Activated naive CD8-positive, alpha-beta T cell treated with anti-CD3 and anti-CD28 coated beads, Interleukin-2, amount 50 U/mL, for 24 hours (primary cell): Measurements from ENCODE around the gene JAZF1.
"Not testable (repeated sequence)": the region's sequence is repeated elsewhere in the genome, so short reads cannot be mapped to it uniquely, and the experiment has no call there.

Experiments used
- ATAC-seq: fragments of 150-1000 bp; cut with Tn5 transposase; one replicate; pipeline ENCODE4 v1.10.0; 2021
- DNase-seq: peaks from one replicate; pipeline ENCODE4 v3.0.0; 2021
- H3K27ac Mint-ChIP-seq: one replicate; pipeline ENCODE4 v1.8.0; 2021; ENCODE audit warnings: mild to moderate bottlenecking, mixed read lengths
- H3K27me3 Mint-ChIP-seq: one replicate; pipeline ENCODE4 v1.8.0; 2021; ENCODE audit warnings: mixed read lengths
- H3K36me3 Mint-ChIP-seq: one replicate; pipeline ENCODE4 v1.8.0; 2021; ENCODE audit warnings: low read depth, mixed read lengths
- H3K4me1 Mint-ChIP-seq: one replicate; pipeline ENCODE4 v1.8.0; 2021; ENCODE audit warnings: mixed read lengths
- H3K4me3 Mint-ChIP-seq: one replicate; pipeline ENCODE4 v1.8.0; 2021; ENCODE audit warnings: mild to moderate bottlenecking, moderate library complexity, mixed read lengths
- H3K9me3 Mint-ChIP-seq: one replicate; pipeline ENCODE4 v1.8.0; 2021; ENCODE audit warnings: mixed read lengths

JAZF1 gene

GRCh38 chr7:27906385-27907091 is 274.1 kb downstream of the JAZF1 start:
- H3K4me3 Mint-ChIP-seq: no peak overlapping the region
- DNase-seq (no peak), ATAC-seq (no peak)
- H3K4me1 Mint-ChIP-seq: peaks cover 4% of the 10 kb centered on the region
- no peaks in the 10 kb centered on the region for H3K27me3 Mint-ChIP-seq
- H3K36me3 Mint-ChIP-seq: no peaks in the 10 kb centered on the region
- no peaks in the 10 kb centered on the region for H3K9me3 Mint-ChIP-seq
- no peak overlapping the region for H3K27ac Mint-ChIP-seq

GRCh38 chr7:27905951-27906350 is 274.6 kb downstream of the JAZF1 start:
- Mint-ChIP-seq H3K9me3 (no peaks in the 10 kb centered on the region), H3K36me3 (no peaks in the 10 kb centered on the region), H3K4me3 (no peak overlapping the region), H3K4me1 (peaks cover 10% of the 10 kb centered on the region), H3K27ac (no peak overlapping the region), H3K27me3 (no peaks in the 10 kb centered on the region)
- ATAC-seq (no peak), DNase-seq (no peak)

GRCh38 chr7:27901028-27901760 is 279.4 kb downstream of the JAZF1 start:
- H3K4me1 Mint-ChIP-seq: peaks cover 37% of the 10 kb centered on the region
- H3K4me3 Mint-ChIP-seq: peak overlapping the region; percentile 46
- peak overlapping the region; percentile 68 for H3K27ac Mint-ChIP-seq

GRCh38 chr7:27900006-27900405 is 280.6 kb downstream of the JAZF1 start:
- no peak overlapping the region for H3K27ac Mint-ChIP-seq
- H3K4me1 Mint-ChIP-seq: peaks cover 45% of the 10 kb centered on the region
- H3K36me3 Mint-ChIP-seq: no peaks in the 10 kb centered on the region
- DNase-seq: no peak
- no peaks in the 10 kb centered on the region for H3K9me3 Mint-ChIP-seq
- H3K27me3 Mint-ChIP-seq: no peaks in the 10 kb centered on the region
- ATAC-seq: no peak
- no peak overlapping the region for H3K4me3 Mint-ChIP-seq

More at GRCh38 chr7:27901028-27901760, 279.4 kb downstream of the JAZF1 start:
- DNase-seq: no peak
- Mint-ChIP-seq H3K27me3 (no peaks in the 10 kb centered on the region), H3K36me3 (no peaks in the 10 kb centered on the region), H3K9me3 (no peaks in the 10 kb centered on the region)
- peak; percentile 64 for ATAC-seq

- peaks cover 45% of the 10 kb centered on the region for H3K4me1 Mint-ChIP-seq
- ATAC-seq: peak; percentile 93
Observed at GRCh38 chr7:27899601-27900000, 281.0 kb downstream of the JAZF1 start.

GRCh38 chr7:27897441-27897847 is 283.2 kb downstream of the JAZF1 start:
- ATAC-seq (no peak), DNase-seq (no peak)
- Mint-ChIP-seq H3K27ac (no peak overlapping the region), H3K36me3 (peaks cover 5% of the 10 kb centered on the region), H3K27me3 (no peaks in the 10 kb centered on the region), H3K9me3 (no peaks in the 10 kb centered on the region), H3K4me3 (no peak overlapping the region), H3K4me1 (peaks cover 45% of the 10 kb centered on the region)

More at GRCh38 chr7:27899601-27900000, 281.0 kb downstream of the JAZF1 start:
- peak; percentile 26 for DNase-seq
- Mint-ChIP-seq H3K27me3 (no peaks in the 10 kb centered on the region), H3K4me3 (no peak overlapping the region), H3K36me3 (no peaks in the 10 kb centered on the region), H3K9me3 (no peaks in the 10 kb centered on the region), H3K27ac (no peak overlapping the region)

- H3K27me3 Mint-ChIP-seq: no peaks in the 10 kb centered on the region
- ATAC-seq (no peak), DNase-seq (no peak)
- H3K9me3 Mint-ChIP-seq: no peaks in the 10 kb centered on the region
- no peak overlapping the region for H3K4me3 Mint-ChIP-seq
- peaks cover 44% of the 10 kb centered on the region for H3K4me1 Mint-ChIP-seq
- H3K27ac Mint-ChIP-seq: no peak overlapping the region
- peaks cover 5% of the 10 kb centered on the region for H3K36me3 Mint-ChIP-seq
Observed at GRCh38 chr7:27897001-27897400, 283.6 kb downstream of the JAZF1 start.

GRCh38 chr7:27895551-27895950 is 285.0 kb downstream of the JAZF1 start:
- Mint-ChIP-seq H3K9me3 (no peaks in the 10 kb centered on the region), H3K4me3 (no peak overlapping the region), H3K27me3 (no peaks in the 10 kb centered on the region), H3K27ac (no peak overlapping the region), H3K4me1 (peaks cover 33% of the 10 kb centered on the region), H3K36me3 (peaks cover 5% of the 10 kb centered on the region)
- ATAC-seq (no peak), DNase-seq (no peak)

GRCh38 chr7:27890205-27890849 is 290.3 kb downstream of the JAZF1 start:
- H3K27ac Mint-ChIP-seq: no peak overlapping the region
- H3K27me3 Mint-ChIP-seq: no peaks in the 10 kb centered on the region
- H3K9me3 Mint-ChIP-seq: no peaks in the 10 kb centered on the region
- ATAC-seq: no peak
- peaks cover 3% of the 10 kb centered on the region for H3K4me1 Mint-ChIP-seq
- H3K36me3 Mint-ChIP-seq: peaks cover 8% of the 10 kb centered on the region
- no peak for DNase-seq
- no peak overlapping the region for H3K4me3 Mint-ChIP-seq

- peaks cover 3% of the 10 kb centered on the region for H3K4me1 Mint-ChIP-seq
Observed at GRCh38 chr7:27889800-27890199, 290.8 kb downstream of the JAZF1 start.

GRCh38 chr7:27888736-27889135 is 291.9 kb downstream of the JAZF1 start:
- Mint-ChIP-seq H3K4me3 (no peak overlapping the region), H3K9me3 (no peaks in the 10 kb centered on the region), H3K27ac (no peak overlapping the region), H3K27me3 (no peaks in the 10 kb centered on the region), H3K36me3 (peaks cover 8% of the 10 kb centered on the region), H3K4me1 (peaks cover 3% of the 10 kb centered on the region)
- DNase-seq: no peak
- no peak for ATAC-seq

More at GRCh38 chr7:27889800-27890199, 290.8 kb downstream of the JAZF1 start:
- ATAC-seq: no peak
- Mint-ChIP-seq H3K27me3 (no peaks in the 10 kb centered on the region), H3K27ac (no peak overlapping the region), H3K4me3 (no peak overlapping the region), H3K36me3 (peaks cover 8% of the 10 kb centered on the region), H3K9me3 (no peaks in the 10 kb centered on the region)
- DNase-seq: no peak

GRCh38 chr7:27886710-27887109 is 293.9 kb downstream of the JAZF1 start:
- not testable (repeated sequence) for H3K27me3 Mint-ChIP-seq, H3K4me1 Mint-ChIP-seq, H3K27ac Mint-ChIP-seq, DNase-seq, H3K36me3 Mint-ChIP-seq, ATAC-seq, H3K4me3 Mint-ChIP-seq, H3K9me3 Mint-ChIP-seq

GRCh38 chr7:27885652-27886051 is 294.9 kb downstream of the JAZF1 start:
- no peaks in the 10 kb centered on the region for H3K9me3 Mint-ChIP-seq
- peaks cover 2% of the 10 kb centered on the region for H3K36me3 Mint-ChIP-seq
- no peak overlapping the region for H3K27ac Mint-ChIP-seq
- peaks cover 3% of the 10 kb centered on the region for H3K4me1 Mint-ChIP-seq
- ATAC-seq: no peak
- no peak for DNase-seq
- no peak overlapping the region for H3K4me3 Mint-ChIP-seq
- H3K27me3 Mint-ChIP-seq: no peaks in the 10 kb centered on the region

- H3K9me3 Mint-ChIP-seq: no peaks in the 10 kb centered on the region
- H3K27ac Mint-ChIP-seq: no peak overlapping the region
- peaks cover 2% of the 10 kb centered on the region for H3K36me3 Mint-ChIP-seq
- no peaks in the 10 kb centered on the region for H3K4me1 Mint-ChIP-seq
- no peak for DNase-seq
- H3K4me3 Mint-ChIP-seq: no peak overlapping the region
- no peak for ATAC-seq
- no peaks in the 10 kb centered on the region for H3K27me3 Mint-ChIP-seq
Observed at GRCh38 chr7:27883696-27884095, 296.9 kb downstream of the JAZF1 start.

GRCh38 chr7:27876756-27877155 is 303.8 kb downstream of the JAZF1 start:
- no peak for ATAC-seq
- H3K36me3 Mint-ChIP-seq: peaks cover 2% of the 10 kb centered on the region
- no peaks in the 10 kb centered on the region for H3K9me3 Mint-ChIP-seq
- H3K4me1 Mint-ChIP-seq: no peaks in the 10 kb centered on the region
- no peaks in the 10 kb centered on the region for H3K27me3 Mint-ChIP-seq
- H3K4me3 Mint-ChIP-seq: no peak overlapping the region
- DNase-seq: no peak
- no peak overlapping the region for H3K27ac Mint-ChIP-seq
